ENCODE data around the gene SRD5A1. TPM values are rescaled to one million over a fixed set of nuclear protein-coding genes. Genes with fewer than 3 reads are reported as not detected.

Gene SRD5A1
- total RNA-seq, 4 donors from 2014 or later, result 0.29 to 71.2 (median 10.1) TPM

DNA sequence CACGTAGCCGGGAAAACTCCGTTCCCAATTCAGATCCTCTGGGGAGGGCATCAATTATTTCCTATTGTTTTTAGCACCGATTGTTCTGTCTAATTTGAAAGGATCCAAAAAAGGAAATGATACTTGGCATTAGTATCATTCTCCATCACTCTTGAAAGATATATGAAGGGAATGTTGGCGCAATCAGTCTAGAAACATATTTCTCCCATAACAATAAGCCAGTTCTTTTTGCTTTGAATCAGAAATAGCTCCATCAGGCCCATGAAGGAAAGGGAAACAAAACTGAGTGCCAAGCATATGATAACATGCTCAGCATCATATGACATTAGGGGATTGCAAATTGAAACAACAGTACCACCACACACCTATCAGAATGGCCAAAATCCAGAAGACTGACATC, 39.8 kb downstream of the SRD5A1 start:
- no peak overlapping the region for H3K27ac ChIP-seq
- DNase-seq, result no peak
- no peaks in the 10 kb centered on the region for H3K4me1 ChIP-seq
- no peak overlapping the region for H3K4me3 ChIP-seq
- TF ChIP-seq, protein P1, sequence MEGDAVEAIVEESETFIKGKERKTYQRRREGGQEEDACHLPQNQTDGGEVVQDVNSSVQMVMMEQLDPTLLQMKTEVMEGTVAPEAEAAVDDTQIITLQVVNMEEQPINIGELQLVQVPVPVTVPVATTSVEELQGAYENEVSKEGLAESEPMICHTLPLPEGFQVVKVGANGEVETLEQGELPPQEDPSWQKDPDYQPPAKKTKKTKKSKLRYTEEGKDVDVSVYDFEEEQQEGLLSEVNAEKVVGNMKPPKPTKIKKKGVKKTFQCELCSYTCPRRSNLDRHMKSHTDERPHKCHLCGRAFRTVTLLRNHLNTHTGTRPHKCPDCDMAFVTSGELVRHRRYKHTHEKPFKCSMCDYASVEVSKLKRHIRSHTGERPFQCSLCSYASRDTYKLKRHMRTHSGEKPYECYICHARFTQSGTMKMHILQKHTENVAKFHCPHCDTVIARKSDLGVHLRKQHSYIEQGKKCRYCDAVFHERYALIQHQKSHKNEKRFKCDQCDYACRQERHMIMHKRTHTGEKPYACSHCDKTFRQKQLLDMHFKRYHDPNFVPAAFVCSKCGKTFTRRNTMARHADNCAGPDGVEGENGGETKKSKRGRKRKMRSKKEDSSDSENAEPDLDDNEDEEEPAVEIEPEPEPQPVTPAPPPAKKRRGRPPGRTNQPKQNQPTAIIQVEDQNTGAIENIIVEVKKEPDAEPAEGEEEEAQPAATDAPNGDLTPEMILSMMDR (IDR thresholded peaks at IDR 0.05), result no peak
- no peak for TF ChIP-seq POLR2A (IDR thresholded peaks at IDR 0.05)
- no peaks in the 10 kb centered on the region for H3K36me3 ChIP-seq
- H3K27me3 ChIP-seq, result no peaks in the 10 kb centered on the region
- no peaks in the 10 kb centered on the region for H3K9me3 ChIP-seq
- intact Hi-C loops (cut with DNase I; ENCODE audit: low total_unique reads), result no loop called here

DNA sequence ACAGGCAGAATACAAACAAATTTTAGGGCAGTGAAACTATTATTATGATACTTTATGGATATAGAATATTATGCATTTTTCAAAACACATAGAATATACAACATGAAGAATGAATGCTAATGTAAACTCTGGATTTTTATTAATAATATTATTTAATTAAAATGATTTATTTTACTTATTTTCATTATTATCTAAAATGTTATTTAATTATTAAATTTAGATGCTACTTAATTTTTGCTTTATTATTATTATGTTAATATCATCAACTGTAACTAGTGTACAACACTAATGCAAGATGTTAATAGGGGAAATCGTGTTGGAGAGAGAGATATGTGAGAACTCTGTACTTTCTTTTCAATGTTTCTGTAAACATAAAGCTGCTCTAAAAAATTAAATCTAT, 40.7 kb downstream of the SRD5A1 start:
- intact Hi-C loops (cut with DNase I; ENCODE audit: low total_unique reads), result no loop called here
- Histone ChIP-seq H3K9me3 (no peaks in the 10 kb centered on the region), H3K4me1 (no peaks in the 10 kb centered on the region), H3K36me3 (no peaks in the 10 kb centered on the region), H3K4me3 (no peak overlapping the region), H3K27me3 (no peaks in the 10 kb centered on the region), H3K27ac (no peak overlapping the region)
- TF ChIP-seq, protein P1 (IDR thresholded peaks at IDR 0.05), result no peak
- no peak for TF ChIP-seq POLR2A (IDR thresholded peaks at IDR 0.05)
- DNase-seq, result no peak

DNA sequence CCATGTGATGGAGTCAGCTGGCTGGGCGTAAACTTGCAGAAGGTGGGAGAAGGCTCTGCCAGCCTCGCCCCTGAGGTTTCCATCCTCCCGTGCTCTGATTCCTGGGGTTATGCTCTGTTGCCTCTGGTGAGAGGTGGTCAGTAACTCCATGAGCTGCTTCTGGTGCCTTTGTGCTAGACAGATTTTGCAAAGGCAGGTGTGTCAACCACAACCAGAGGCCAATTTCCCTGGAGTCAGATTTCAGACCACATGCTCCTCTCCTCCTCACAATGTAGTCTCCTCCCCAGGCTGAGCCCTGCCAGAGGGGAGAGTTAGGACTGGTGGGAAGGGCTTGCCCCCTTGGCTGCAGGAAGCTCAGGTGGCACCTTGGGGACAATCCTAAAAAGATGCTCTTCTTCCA, 41.2 kb downstream of the SRD5A1 start:
- Histone ChIP-seq H3K27me3 (no peaks in the 10 kb centered on the region), H3K9me3 (no peaks in the 10 kb centered on the region), H3K27ac (no peak overlapping the region), H3K4me1 (no peaks in the 10 kb centered on the region), H3K36me3 (no peaks in the 10 kb centered on the region), H3K4me3 (no peak overlapping the region)
- TF ChIP-seq, protein P1 (IDR thresholded peaks at IDR 0.05), result no peak
- no peak for TF ChIP-seq POLR2A (IDR thresholded peaks at IDR 0.05)
- DNase-seq, result no peak
- intact Hi-C loops (cut with DNase I; ENCODE audit: low total_unique reads), result no loop called here

DNA sequence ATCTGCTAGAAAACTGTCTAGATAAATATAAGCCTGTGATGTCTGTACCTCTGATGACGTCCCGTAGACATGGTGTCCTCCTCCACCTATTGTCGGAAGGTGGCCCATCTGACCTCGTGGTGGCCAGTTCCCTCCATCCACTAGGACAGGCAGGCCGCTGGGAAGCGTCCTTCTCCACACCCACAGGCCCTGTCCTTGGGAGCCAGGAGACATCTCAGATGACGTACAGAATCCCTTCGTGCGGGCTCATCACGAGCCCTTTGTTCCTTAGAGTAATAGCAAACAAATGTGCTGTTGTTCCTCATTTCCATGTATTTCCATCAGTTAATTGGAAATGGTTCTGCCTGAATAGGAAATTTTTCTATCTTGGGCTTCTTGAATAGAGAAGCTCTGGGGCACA, 41.6 kb downstream of the SRD5A1 start:
- intact Hi-C loops (cut with DNase I; ENCODE audit: low total_unique reads), result no loop called here
- TF ChIP-seq, protein P1 (IDR thresholded peaks at IDR 0.05), result no peak
- no peak for TF ChIP-seq POLR2A (IDR thresholded peaks at IDR 0.05)
- Histone ChIP-seq H3K4me1 (no peaks in the 10 kb centered on the region), H3K27ac (no peak overlapping the region), H3K36me3 (no peaks in the 10 kb centered on the region), H3K27me3 (no peaks in the 10 kb centered on the region), H3K4me3 (no peak overlapping the region), H3K9me3 (no peaks in the 10 kb centered on the region)
- no peak for DNase-seq

DNA sequence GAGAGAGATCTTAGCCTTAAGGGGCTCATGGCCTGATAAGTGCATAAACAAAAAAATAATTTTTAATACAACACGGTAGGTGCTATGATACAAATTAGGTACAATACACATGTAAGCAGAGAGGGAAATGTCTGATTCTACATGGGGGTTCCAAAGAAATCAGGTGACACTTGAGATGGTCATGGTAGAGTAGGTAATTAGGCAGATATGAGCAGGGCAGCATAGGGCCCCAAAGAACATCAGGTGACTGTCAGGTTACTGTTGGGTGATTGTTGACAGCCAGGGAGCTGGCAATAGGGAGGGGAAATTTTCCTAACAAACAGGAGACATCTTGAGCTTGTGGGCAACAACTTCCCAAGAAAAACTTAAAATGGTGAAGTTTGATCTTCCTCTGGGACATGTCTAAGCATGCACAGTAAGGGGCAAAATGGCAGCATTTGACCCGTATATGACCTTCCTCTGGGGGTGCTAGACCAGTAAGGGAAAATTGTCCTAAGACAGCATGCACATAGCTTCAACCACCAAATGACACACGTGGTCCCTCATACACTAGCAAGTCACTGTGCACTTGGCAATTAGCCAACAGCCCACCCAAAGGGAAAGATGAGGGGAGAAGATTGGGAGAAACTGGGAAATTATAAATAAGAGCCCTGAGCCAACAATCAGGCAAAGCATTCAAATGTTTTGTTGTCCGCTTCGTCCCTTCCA, 42.7 kb downstream of the SRD5A1 start:
- Histone ChIP-seq H3K27me3 (no peaks in the 10 kb centered on the region), H3K9me3 (no peaks in the 10 kb centered on the region), H3K27ac (no peak overlapping the region), H3K4me1 (no peaks in the 10 kb centered on the region), H3K4me3 (no peak overlapping the region), H3K36me3 (no peaks in the 10 kb centered on the region)
- DNase-seq, result no peak
- intact Hi-C loops (cut with DNase I; ENCODE audit: low total_unique reads), result no loop called here
- TF ChIP-seq POLR2A (IDR thresholded peaks at IDR 0.05), result no peak
- TF ChIP-seq, protein P1 (IDR thresholded peaks at IDR 0.05), result no peak

All from uterus (tissue), 4 donors.